Measurements from ENCODE around the gene IKZF5. TPM values are rescaled to one million over a fixed set of nuclear protein-coding genes. Genes with fewer than 3 reads are reported as not detected.

Gene IKZF5
- total RNA-seq, 1 donor from 2014 or later: 10.5 TPM

- H3K27me3 Mint-ChIP-seq (ENCODE audit: unreplicated experiment): no peaks in the 10 kb centered on the region
Measured at GRCh38 chr10:122954731-122955050, 53.9 kb downstream of the IKZF5 start.

GRCh38 chr10:122953902-122954730 lies 54.5 kb downstream of the IKZF5 start, which contains the start of gene C10orf88:
C10orf88 (minus strand) TSS chr10:122954227; CDS start chr10:122954178, 49 bp downstream.
- DNase-seq (ENCODE audit: extremely low spot score, unreplicated experiment): peak; percentile 99
- no peak for TF ChIP-seq CTCF (IDR thresholded peaks at IDR 0.05)
- H3K4me3 Mint-ChIP-seq (ENCODE audit: unreplicated experiment): peak within 1 kb of the TSS; percentile 88
- H3K9me3 Mint-ChIP-seq (ENCODE audit: unreplicated experiment): no peaks in the 10 kb centered on the region
- H3K4me1 Mint-ChIP-seq (ENCODE audit: unreplicated experiment): peaks cover 33% of the 10 kb centered on the region
- H3K27me3 Mint-ChIP-seq (ENCODE audit: unreplicated experiment): no peaks in the 10 kb centered on the region
- H3K36me3 Mint-ChIP-seq (ENCODE audit: unreplicated experiment): peaks cover 7% of the 10 kb centered on the region
- H3K27ac Mint-ChIP-seq (ENCODE audit: unreplicated experiment): peak within 1 kb of the TSS; percentile 75

More at GRCh38 chr10:122954731-122955050, 53.9 kb downstream of the IKZF5 start:
- Mint-ChIP-seq H3K4me1 (ENCODE audit: unreplicated experiment) (peaks cover 33% of the 10 kb centered on the region), H3K27ac (ENCODE audit: unreplicated experiment) (no peak overlapping the region), H3K36me3 (ENCODE audit: unreplicated experiment) (peaks cover 5% of the 10 kb centered on the region), H3K4me3 (ENCODE audit: unreplicated experiment) (peak overlapping the region; percentile 88), H3K9me3 (ENCODE audit: unreplicated experiment) (no peaks in the 10 kb centered on the region)
- no peak for DNase-seq (ENCODE audit: extremely low spot score, unreplicated experiment)
- no peak for TF ChIP-seq CTCF (IDR thresholded peaks at IDR 0.05)

GRCh38 chr10:122949296-122949695 lies 59.3 kb downstream of the IKZF5 start:
- peaks cover 27% of the 10 kb centered on the region for H3K36me3 Mint-ChIP-seq (ENCODE audit: unreplicated experiment)
- no peaks in the 10 kb centered on the region for H3K27me3 Mint-ChIP-seq (ENCODE audit: unreplicated experiment)
- no peak overlapping the region for H3K4me3 Mint-ChIP-seq (ENCODE audit: unreplicated experiment)
- peaks cover 27% of the 10 kb centered on the region for H3K4me1 Mint-ChIP-seq (ENCODE audit: unreplicated experiment)
- no peaks in the 10 kb centered on the region for H3K9me3 Mint-ChIP-seq (ENCODE audit: unreplicated experiment)
- no peak for TF ChIP-seq CTCF (IDR thresholded peaks at IDR 0.05)
- H3K27ac Mint-ChIP-seq (ENCODE audit: unreplicated experiment): no peak overlapping the region
- no peak for DNase-seq (ENCODE audit: extremely low spot score, unreplicated experiment)

Other genes with a start within 250 kb of the IKZF5 start
- 0.30 and 0.81 TPM in 2 replicates for gene CUZD1, start 162.9 kb downstream of the IKZF5 start, total RNA-seq
- 0.70 TPM in 1 of 2 replicates, not detected in the other for gene FAM24B, start 129.2 kb downstream of the IKZF5 start, total RNA-seq
- gene FAM24A, start 98.2 kb downstream of the IKZF5 start, total RNA-seq: not detected in 2 replicates
- 9.4 and 10.0 TPM in 2 replicates for gene C10orf88, start 54.6 kb downstream of the IKZF5 start, total RNA-seq
- gene PSTK, start 28.4 kb downstream of the IKZF5 start, total RNA-seq: 5.9 and 6.1 TPM in 2 replicates
- 17.5 and 19.5 TPM in 2 replicates for gene ACADSB, start 211 bp upstream of the IKZF5 start, total RNA-seq
- not detected in 2 replicates for gene HMX3, start 127.2 kb upstream of the IKZF5 start, total RNA-seq
- not detected in 2 replicates for gene HMX2, start 139.3 kb upstream of the IKZF5 start, total RNA-seq
- gene BUB3, start 145.6 kb upstream of the IKZF5 start, total RNA-seq: 84.4 and 97.0 TPM in 2 replicates

Data from osteocyte (in vitro differentiated cells).